Measurements from ENCODE around the gene GABRD. TPM values are rescaled to one million over a fixed set of nuclear protein-coding genes. Genes with fewer than 3 reads are reported as not detected.

The GABRD gene, protein sequence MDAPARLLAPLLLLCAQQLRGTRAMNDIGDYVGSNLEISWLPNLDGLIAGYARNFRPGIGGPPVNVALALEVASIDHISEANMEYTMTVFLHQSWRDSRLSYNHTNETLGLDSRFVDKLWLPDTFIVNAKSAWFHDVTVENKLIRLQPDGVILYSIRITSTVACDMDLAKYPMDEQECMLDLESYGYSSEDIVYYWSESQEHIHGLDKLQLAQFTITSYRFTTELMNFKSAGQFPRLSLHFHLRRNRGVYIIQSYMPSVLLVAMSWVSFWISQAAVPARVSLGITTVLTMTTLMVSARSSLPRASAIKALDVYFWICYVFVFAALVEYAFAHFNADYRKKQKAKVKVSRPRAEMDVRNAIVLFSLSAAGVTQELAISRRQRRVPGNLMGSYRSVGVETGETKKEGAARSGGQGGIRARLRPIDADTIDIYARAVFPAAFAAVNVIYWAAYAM
- polyA plus RNA-seq (2012; ENCODE audit: low read depth, missing spikeins) = not detected

GRCh38 chr1:2019172-2019543 lies at the start of gene GABRD:
Gene GABRD (plus strand): TSS chr1:2019345. CDS start chr1:2019424, 79 bp downstream.
- FAIRE-seq = no peak

DNA sequence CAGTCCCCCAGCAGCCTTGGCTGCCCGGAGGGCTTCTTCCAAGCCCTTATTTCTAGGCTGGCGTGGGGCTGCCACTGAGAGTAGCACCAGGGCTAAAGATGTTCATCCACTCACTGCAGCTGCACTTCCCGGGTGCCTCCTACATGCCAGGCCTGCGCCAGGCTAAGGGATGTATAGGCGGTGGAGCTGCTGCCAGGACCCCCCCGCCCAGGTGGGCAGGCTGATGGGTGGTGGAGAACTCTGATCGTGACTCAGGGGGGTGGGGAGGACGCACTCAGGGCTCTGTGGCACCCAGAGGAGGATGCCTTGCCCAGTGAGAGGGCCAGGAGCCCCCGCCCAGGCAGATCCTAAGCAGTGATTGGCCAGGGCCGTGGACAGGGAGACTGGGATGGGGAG lies 49.6 kb upstream of the GABRD start:
- no peak for TF ChIP-seq POLR2A (IDR thresholded peaks at IDR 0.05; ENCODE audit: low read depth, low read length)
- TF ChIP-seq SPI1 (IDR thresholded peaks at IDR 0.05; ENCODE audit: low read depth, low read length) = no peak
- TF ChIP-seq PAX5 (IDR thresholded peaks at IDR 0.05; ENCODE audit: insufficient read depth, low read length, severe bottlenecking) = no peak
- DNase-seq (ENCODE audit: insufficient read length, low spot score) (no peak), FAIRE-seq (no peak)

More at GRCh38 chr1:2019172-2019543, at the start of gene GABRD:
- TF ChIP-seq TAF1 (IDR thresholded peaks at IDR 0.05; ENCODE audit: low read depth, low read length) (no peak), SPI1 (IDR thresholded peaks at IDR 0.05; ENCODE audit: low read depth, low read length) (no peak), POLR2AphosphoS5 (IDR thresholded peaks at IDR 0.05; ENCODE audit: low read depth, low read length) (no peak), POLR2A (IDR thresholded peaks at IDR 0.05; ENCODE audit: low read depth, low read length) (no peak), POU2F2 (IDR thresholded peaks at IDR 0.05; ENCODE audit: low read depth, low read length) (no peak), PAX5 (IDR thresholded peaks at IDR 0.05; ENCODE audit: insufficient read depth, low read length, severe bottlenecking) (no peak)
- no peak for DNase-seq (ENCODE audit: insufficient read length, low spot score)

DNA sequence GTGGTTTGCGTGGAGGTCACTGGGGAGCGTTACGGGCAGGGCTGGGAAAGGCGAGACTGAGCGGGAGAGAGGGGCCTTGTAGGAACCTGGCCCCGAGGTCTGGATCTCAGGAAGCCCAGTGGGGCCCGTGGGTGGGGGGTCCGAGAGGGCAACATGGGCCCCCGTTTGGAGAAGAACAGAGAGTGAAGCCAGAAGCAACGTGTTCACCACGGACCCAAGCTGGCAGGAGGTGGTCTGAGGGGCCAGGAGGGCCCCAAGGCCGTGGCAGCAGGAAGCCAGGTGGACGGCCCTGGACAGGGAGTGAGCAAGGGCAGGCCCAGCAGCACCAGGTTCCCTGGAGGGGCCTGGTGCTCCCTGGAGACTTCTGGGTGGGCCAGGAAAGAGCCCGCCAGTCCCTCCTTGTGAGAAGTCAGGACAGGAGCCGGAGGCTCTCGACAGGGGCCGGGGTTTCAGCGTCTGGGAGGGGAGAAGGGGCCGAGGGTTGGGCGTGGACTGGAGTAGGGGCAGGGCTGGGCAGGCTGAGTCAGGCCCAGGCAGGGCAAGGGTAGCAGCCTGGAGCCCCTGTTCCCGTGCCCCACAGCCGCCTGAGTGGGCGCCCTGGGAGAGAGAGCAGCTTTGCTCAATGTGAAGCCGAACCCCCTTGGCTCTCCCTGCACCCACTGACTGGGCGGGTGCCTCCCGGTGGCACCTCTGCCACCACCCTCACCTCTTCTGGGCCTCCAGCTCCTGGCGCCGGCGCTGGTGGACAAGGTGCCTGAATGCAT lies 49.0 kb upstream of the GABRD start:
- no peak for DNase-seq (ENCODE audit: insufficient read length, low spot score)
- FAIRE-seq = no peak
- TF ChIP-seq PAX5 (IDR thresholded peaks at IDR 0.05; ENCODE audit: insufficient read depth, low read length, severe bottlenecking) = no peak
- no peak for TF ChIP-seq POLR2AphosphoS5 (IDR thresholded peaks at IDR 0.05; ENCODE audit: low read depth, low read length)
- TF ChIP-seq TAF1 (IDR thresholded peaks at IDR 0.05; ENCODE audit: low read depth, low read length) = no peak
- TF ChIP-seq POLR2A (IDR thresholded peaks at IDR 0.05; ENCODE audit: low read depth, low read length) = no peak
- TF ChIP-seq SPI1 (IDR thresholded peaks at IDR 0.05; ENCODE audit: low read depth, low read length) = no peak
- no peak for TF ChIP-seq POU2F2 (IDR thresholded peaks at IDR 0.05; ENCODE audit: low read depth, low read length)

- TF ChIP-seq POLR2AphosphoS5 (IDR thresholded peaks at IDR 0.05; ENCODE audit: low read depth, low read length) (no peak), TAF1 (IDR thresholded peaks at IDR 0.05; ENCODE audit: low read depth, low read length) (no peak), SPI1 (IDR thresholded peaks at IDR 0.05; ENCODE audit: low read depth, low read length) (no peak), POLR2A (IDR thresholded peaks at IDR 0.05; ENCODE audit: low read depth, low read length) (no peak), PAX5 (IDR thresholded peaks at IDR 0.05; ENCODE audit: insufficient read depth, low read length, severe bottlenecking) (no peak), POU2F2 (IDR thresholded peaks at IDR 0.05; ENCODE audit: low read depth, low read length) (no peak)
- FAIRE-seq (no peak), DNase-seq (ENCODE audit: insufficient read length, low spot score) (no peak)
These were observed 48.1 kb upstream of the GABRD start for GRCh38 chr1:1971017-1971416.

GRCh38 chr1:1971688-1972087 lies 47.5 kb upstream of the GABRD start:
- no peak for FAIRE-seq
- no peak for TF ChIP-seq PAX5 (IDR thresholded peaks at IDR 0.05; ENCODE audit: insufficient read depth, low read length, severe bottlenecking)
- DNase-seq (ENCODE audit: insufficient read length, low spot score) = no peak

DNA sequence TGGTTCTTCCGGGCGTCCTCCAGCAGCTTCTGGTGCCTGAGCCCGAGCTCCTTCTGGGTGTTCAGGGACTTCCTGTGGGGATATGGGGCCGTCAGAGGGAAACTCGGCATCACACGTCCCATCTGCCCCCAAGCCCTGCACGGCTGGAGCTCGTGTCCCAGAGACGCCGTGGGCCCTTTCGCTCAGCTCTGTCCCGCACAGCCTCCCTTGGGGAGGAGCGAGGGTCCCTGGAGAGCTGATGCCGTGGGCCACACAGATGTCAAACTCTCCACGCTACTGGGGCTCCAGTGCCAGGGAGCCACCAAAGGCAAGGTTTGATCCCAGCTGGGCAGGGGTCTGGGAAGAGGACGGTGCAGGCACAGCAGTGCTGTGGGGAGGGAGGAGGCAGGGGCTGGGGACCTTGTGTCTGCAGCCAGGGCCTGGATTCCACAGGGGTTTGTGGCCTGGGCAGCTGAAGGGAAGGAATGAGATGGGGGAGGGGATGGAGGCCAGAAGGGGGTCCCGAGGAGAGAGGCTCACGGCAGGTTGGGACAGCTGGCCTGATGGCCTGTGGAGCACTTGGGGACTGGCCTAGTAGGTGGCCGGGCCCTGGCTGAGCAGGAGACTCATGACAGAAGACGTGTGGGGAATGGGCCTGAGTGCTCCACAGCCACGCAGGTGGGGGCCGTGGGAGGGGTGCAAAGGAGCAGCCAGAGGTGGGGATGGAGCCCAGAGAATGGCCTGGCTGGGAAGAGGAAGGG lies 46.0 kb upstream of the GABRD start:
- FAIRE-seq = no peak
- TF ChIP-seq SPI1 (IDR thresholded peaks at IDR 0.05; ENCODE audit: low read depth, low read length) (no peak), POLR2AphosphoS5 (IDR thresholded peaks at IDR 0.05; ENCODE audit: low read depth, low read length) (no peak), POLR2A (IDR thresholded peaks at IDR 0.05; ENCODE audit: low read depth, low read length) (no peak), TAF1 (IDR thresholded peaks at IDR 0.05; ENCODE audit: low read depth, low read length) (no peak), PAX5 (IDR thresholded peaks at IDR 0.05; ENCODE audit: insufficient read depth, low read length, severe bottlenecking) (no peak), POU2F2 (IDR thresholded peaks at IDR 0.05; ENCODE audit: low read depth, low read length) (no peak)

DNA sequence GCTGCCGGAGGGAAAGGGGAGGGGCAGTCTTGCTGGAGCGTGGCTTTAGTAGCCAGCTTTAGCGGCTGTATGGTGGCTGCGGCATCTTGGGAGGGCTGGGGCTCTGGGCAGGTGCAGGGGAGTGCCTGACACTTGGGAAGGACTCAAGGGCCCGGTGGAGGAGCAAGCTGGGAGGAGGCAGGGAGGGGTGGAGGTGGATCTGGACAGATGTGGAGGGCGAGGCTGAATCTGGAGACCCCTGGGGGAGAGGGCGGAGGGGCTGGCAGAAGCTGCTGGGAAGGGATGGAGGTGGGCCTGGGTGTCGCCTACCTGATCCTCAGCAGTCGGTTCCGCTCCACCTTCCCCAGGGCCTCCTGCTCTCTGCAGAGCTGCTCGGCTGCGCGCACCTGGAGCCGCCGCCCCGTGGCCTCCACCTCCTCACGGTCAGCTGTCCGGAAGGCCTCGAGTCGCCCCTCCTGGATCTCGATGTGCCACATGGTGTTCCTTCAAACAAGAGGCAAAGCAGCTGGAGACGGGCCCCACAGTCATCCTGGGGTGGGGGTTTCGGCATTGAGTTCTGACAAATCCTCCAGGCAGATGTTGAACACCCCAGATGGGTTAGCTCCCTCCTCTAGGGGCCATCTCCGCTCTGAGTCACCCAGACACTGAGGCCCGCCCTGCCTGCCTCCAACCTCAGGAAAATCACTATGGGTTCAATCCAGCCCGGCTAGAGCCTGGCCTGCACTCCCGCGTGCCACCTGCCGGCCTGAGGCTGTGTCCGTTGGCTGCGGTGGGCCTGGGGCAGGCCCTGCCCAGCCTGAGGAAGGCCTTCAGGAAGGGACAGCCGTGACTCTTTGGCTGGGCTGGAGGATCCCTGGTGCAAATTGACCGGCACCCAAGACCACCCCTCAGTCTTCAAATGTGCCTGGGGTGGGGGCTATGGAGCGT lies 45.2 kb upstream of the GABRD start:
- TF ChIP-seq PAX5 (IDR thresholded peaks at IDR 0.05; ENCODE audit: insufficient read depth, low read length, severe bottlenecking) (no peak), POLR2A (IDR thresholded peaks at IDR 0.05; ENCODE audit: low read depth, low read length) (no peak), POLR2AphosphoS5 (IDR thresholded peaks at IDR 0.05; ENCODE audit: low read depth, low read length) (no peak), TAF1 (IDR thresholded peaks at IDR 0.05; ENCODE audit: low read depth, low read length) (no peak), SPI1 (IDR thresholded peaks at IDR 0.05; ENCODE audit: low read depth, low read length) (no peak), POU2F2 (IDR thresholded peaks at IDR 0.05; ENCODE audit: low read depth, low read length) (no peak)
- DNase-seq (ENCODE audit: insufficient read length, low spot score) (no peak), FAIRE-seq (no peak)

More for the DNA sequence above, 46.0 kb upstream of the GABRD start:
- DNase-seq (ENCODE audit: insufficient read length, low spot score) = no peak

DNA sequence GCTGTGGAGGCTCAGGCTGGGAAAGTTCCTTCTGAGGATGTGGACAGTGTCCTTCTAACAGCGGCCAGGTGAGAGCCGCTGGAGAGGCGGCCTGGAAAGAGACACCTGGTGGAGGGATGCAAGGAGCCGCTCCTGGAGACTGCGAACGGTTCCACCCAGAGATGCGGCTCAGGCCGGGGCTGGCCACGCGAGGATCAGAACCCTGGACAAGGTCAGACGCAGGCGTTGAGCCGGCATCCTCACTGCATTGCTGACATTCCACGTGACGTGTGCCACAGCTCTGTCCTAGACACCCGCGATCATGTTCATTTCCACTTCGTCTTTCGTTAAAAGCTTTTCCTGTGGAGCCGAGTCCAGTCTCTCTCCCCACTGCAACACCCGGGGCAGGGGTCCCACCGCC lies 44.3 kb upstream of the GABRD start:
- FAIRE-seq (no peak), DNase-seq (ENCODE audit: insufficient read length, low spot score) (no peak)
- no peak for TF ChIP-seq TAF1 (IDR thresholded peaks at IDR 0.05; ENCODE audit: low read depth, low read length)
- no peak for TF ChIP-seq PAX5 (IDR thresholded peaks at IDR 0.05; ENCODE audit: insufficient read depth, low read length, severe bottlenecking)
- TF ChIP-seq POLR2A (IDR thresholded peaks at IDR 0.05; ENCODE audit: low read depth, low read length) = no peak
- TF ChIP-seq POLR2AphosphoS5 (IDR thresholded peaks at IDR 0.05; ENCODE audit: low read depth, low read length) = no peak
- TF ChIP-seq SPI1 (IDR thresholded peaks at IDR 0.05; ENCODE audit: low read depth, low read length) = no peak
- no peak for TF ChIP-seq POU2F2 (IDR thresholded peaks at IDR 0.05; ENCODE audit: low read depth, low read length)

Data from GM12891 (cell line).